Measurements from ENCODE around the gene SAP25. TPM values are rescaled to one million over a fixed set of nuclear protein-coding genes. Genes with fewer than 3 reads are reported as not detected.

Gene SAP25
- total RNA-seq, 2 experiments from 2014 or later: 52.0 to 53.4 TPM

GRCh38 chr7:100562195-100563099, 11.3 kb downstream of the SAP25 start:
- H3K9me3 ChIP-seq (ENCODE audit: control insufficient read depth in 1 of 2, insufficient read depth in 1 of 2, low read length in 2 of 2): no peaks in the 10 kb centered on the region
- H3K27me3 ChIP-seq (ENCODE audit: control insufficient read depth in 1 of 2, insufficient read depth in 2 of 2, low read length in 2 of 2): no peaks in the 10 kb centered on the region
- peaks cover 21% of the 10 kb centered on the region for H3K4me1 ChIP-seq (ENCODE audit: insufficient read depth, low read length)
- peaks cover 39% of the 10 kb centered on the region for H3K36me3 ChIP-seq (ENCODE audit: insufficient read depth, low read length)
- peaks cover 39% of the 10 kb centered on the region for H3K36me3 Mint-ChIP-seq (ENCODE audit: low read depth)
- CTCF ChIA-PET: no interaction called here
- H3K9me3 Mint-ChIP-seq: no peaks in the 10 kb centered on the region
- no peak for DNase-seq
- no peak overlapping the region for H3K4me3 ChIP-seq (ENCODE audit: low read length)
- no peak overlapping the region for H3K27ac Mint-ChIP-seq
- peaks cover 20% of the 10 kb centered on the region for H3K4me1 Mint-ChIP-seq (ENCODE audit: low read depth)
- ATAC-seq (ENCODE audit: poor library complexity): no peak
- H3K4me3 Mint-ChIP-seq: no peak overlapping the region
- POLR2A ChIA-PET: interaction anchor here (1.6 kb wide), 1 partner anchor 21 kb away, joined by 4 read pairs; no protein-coding TSS in a partner anchor
- TF ChIP-seq, protein P1, sequence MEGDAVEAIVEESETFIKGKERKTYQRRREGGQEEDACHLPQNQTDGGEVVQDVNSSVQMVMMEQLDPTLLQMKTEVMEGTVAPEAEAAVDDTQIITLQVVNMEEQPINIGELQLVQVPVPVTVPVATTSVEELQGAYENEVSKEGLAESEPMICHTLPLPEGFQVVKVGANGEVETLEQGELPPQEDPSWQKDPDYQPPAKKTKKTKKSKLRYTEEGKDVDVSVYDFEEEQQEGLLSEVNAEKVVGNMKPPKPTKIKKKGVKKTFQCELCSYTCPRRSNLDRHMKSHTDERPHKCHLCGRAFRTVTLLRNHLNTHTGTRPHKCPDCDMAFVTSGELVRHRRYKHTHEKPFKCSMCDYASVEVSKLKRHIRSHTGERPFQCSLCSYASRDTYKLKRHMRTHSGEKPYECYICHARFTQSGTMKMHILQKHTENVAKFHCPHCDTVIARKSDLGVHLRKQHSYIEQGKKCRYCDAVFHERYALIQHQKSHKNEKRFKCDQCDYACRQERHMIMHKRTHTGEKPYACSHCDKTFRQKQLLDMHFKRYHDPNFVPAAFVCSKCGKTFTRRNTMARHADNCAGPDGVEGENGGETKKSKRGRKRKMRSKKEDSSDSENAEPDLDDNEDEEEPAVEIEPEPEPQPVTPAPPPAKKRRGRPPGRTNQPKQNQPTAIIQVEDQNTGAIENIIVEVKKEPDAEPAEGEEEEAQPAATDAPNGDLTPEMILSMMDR (IDR thresholded peaks at IDR 0.05): no peak
- H3K27ac ChIP-seq (ENCODE audit: low read depth in 1 of 2, low read length in 2 of 2): no peak overlapping the region
- intact Hi-C loops (cut with DNase I, micrococcal nuclease): no loop called here
- H3K27me3 Mint-ChIP-seq: no peaks in the 10 kb centered on the region

DNA sequence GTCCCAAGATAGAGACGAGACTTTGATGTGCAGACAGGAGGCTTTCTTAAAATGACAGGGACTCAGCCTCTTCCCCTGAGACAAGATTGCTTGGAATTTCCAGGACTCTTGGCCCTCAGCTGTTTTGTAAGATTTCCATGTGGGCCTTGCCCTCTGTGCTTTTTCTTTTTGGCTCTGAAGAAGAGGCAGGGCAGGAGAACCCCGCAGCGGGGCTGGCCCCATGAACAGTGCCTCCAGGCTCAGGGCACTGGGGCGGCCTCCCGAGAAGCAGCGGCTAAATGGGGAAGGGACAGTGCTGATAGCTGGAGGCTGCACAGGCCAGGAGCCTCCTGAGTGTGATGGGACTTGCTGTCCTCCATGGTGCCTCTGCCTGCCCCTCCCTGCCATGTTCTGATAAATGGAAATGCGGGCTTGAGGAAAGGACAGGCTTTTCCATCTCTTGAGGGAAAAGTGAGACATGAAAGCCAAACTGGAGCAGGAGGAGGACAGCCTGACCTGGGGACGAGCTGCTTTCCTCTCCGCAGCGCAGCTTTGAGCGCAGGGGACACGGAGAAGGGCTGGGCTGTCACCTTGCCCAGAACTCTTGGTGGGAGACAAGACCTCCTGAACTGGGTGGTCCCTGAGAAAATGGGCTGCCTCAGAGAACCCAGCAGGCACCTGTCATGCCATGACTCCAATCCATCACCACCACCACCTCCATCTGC, 12.1 kb downstream of the SAP25 start:
- H3K4me1 Mint-ChIP-seq (ENCODE audit: low read depth): peaks cover 17% of the 10 kb centered on the region
- no peaks in the 10 kb centered on the region for H3K9me3 ChIP-seq (ENCODE audit: control insufficient read depth in 1 of 2, insufficient read depth in 1 of 2, low read length in 2 of 2)
- no peak overlapping the region for H3K27ac Mint-ChIP-seq
- H3K27me3 ChIP-seq (ENCODE audit: control insufficient read depth in 1 of 2, insufficient read depth in 2 of 2, low read length in 2 of 2): no peaks in the 10 kb centered on the region
- no peaks in the 10 kb centered on the region for H3K27me3 Mint-ChIP-seq
- CTCF ChIA-PET: interaction anchor here (3.5 kb wide), 1 partner anchor 21 kb away, joined by 48 read pairs; the partner anchor contains the start of gene AGFG2
- no peaks in the 10 kb centered on the region for H3K9me3 Mint-ChIP-seq
- POLR2A ChIA-PET: interaction anchor here (1.6 kb wide), 1 partner anchor 22 kb away, joined by 4 read pairs; no protein-coding TSS in a partner anchor
- ATAC-seq (ENCODE audit: poor library complexity): no peak
- H3K4me3 ChIP-seq (ENCODE audit: low read length): no peak overlapping the region
- intact Hi-C loops (cut with DNase I, micrococcal nuclease): loop anchor here in 1 of 2 experiments (2.0 kb wide), 1 partner anchor 291 kb away; the partner anchor contains the start of gene SLC12A9
- TF ChIP-seq, protein P1 (IDR thresholded peaks at IDR 0.05): no peak
- peaks cover 44% of the 10 kb centered on the region for H3K36me3 ChIP-seq (ENCODE audit: insufficient read depth, low read length)
- peaks cover 47% of the 10 kb centered on the region for H3K36me3 Mint-ChIP-seq (ENCODE audit: low read depth)
- DNase-seq: no peak
- H3K27ac ChIP-seq (ENCODE audit: low read depth in 1 of 2, low read length in 2 of 2): no peak overlapping the region
- H3K4me1 ChIP-seq (ENCODE audit: insufficient read depth, low read length): peaks cover 17% of the 10 kb centered on the region
- no peak overlapping the region for H3K4me3 Mint-ChIP-seq

GRCh38 chr7:100559127-100559526, 14.6 kb downstream of the SAP25 start:
- H3K4me1 Mint-ChIP-seq (ENCODE audit: low read depth): peaks cover 16% of the 10 kb centered on the region
- H3K9me3 Mint-ChIP-seq: no peaks in the 10 kb centered on the region
- H3K36me3 Mint-ChIP-seq (ENCODE audit: low read depth): peaks cover 65% of the 10 kb centered on the region
- DNase-seq (no peak), ATAC-seq (ENCODE audit: poor library complexity) (no peak)
- Histone ChIP-seq H3K4me1 (ENCODE audit: insufficient read depth, low read length) (peaks cover 18% of the 10 kb centered on the region), H3K9me3 (ENCODE audit: control insufficient read depth in 1 of 2, insufficient read depth in 1 of 2, low read length in 2 of 2) (no peaks in the 10 kb centered on the region), H3K4me3 (ENCODE audit: low read length) (no peak overlapping the region), H3K27ac (ENCODE audit: low read depth in 1 of 2, low read length in 2 of 2) (no peak overlapping the region), H3K36me3 (ENCODE audit: insufficient read depth, low read length) (peaks cover 60% of the 10 kb centered on the region), H3K27me3 (ENCODE audit: control insufficient read depth in 1 of 2, insufficient read depth in 2 of 2, low read length in 2 of 2) (no peaks in the 10 kb centered on the region)
- POLR2A ChIA-PET: interaction anchor here (1.0 to 2.2 kb wide), 9 partner anchors 9 to 90 kb away, joined by 4 to 8 read pairs (median 6); partner anchors contain the start of genes AGFG2, FBXO24, LRCH4 and NYAP1
- CTCF ChIA-PET: interaction anchor here (0.6 to 3.5 kb wide), 23 partner anchors 9 to 293 kb away, joined by 3 to 48 read pairs (median 4); partner anchors contain the start of genes AGFG2, MOSPD3 and SLC12A9
- intact Hi-C loops (cut with DNase I, micrococcal nuclease): loop anchor here (1.0 to 2.0 kb wide), 4 partner anchors 18 to 90 kb away; partner anchors contain the start of genes AGFG2 (in 1 of the 2) and NYAP1 (in 1 of the 2)
- TF ChIP-seq, protein P1 (IDR thresholded peaks at IDR 0.05): no peak
- no peak overlapping the region for H3K27ac Mint-ChIP-seq
- H3K4me3 Mint-ChIP-seq: no peak overlapping the region
- no peaks in the 10 kb centered on the region for H3K27me3 Mint-ChIP-seq

Measured in CD4-positive, alpha-beta T cell (primary cell).